ENCODE measurements around the gene SFMBT2.
"Not testable (repeated sequence)": the region's sequence is repeated elsewhere in the genome, so short reads cannot be mapped to it uniquely, and the experiment has no call there.

Gene SFMBT2

GRCh38 chr10:7184116-7184515 is 226.7 kb downstream of the SFMBT2 start:
- DNase-seq (ENCODE audit: low spot score), result not testable (repeated sequence)

DNA sequence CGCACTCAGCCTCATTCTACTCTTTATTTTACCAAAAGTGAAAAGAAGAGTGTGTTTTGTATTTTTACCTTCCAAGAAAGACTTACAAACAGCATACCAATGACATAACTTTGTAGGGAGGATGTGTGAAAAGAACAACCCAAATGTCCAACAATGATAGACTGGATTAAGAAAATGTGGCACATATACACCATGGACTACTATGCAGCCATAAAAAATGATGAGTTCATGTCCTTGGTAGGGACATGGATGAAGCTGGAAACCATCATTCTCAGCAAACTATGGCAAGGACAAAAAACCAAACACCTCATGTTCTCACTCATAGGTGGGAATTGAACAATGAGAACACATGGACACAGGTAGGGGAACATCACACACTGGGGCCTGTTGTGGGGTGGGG is 228.5 kb downstream of the SFMBT2 start:
- DNase-seq (ENCODE audit: low spot score), result not testable (repeated sequence)

- no peak for DNase-seq (ENCODE audit: low spot score)
These were observed 229.4 kb downstream of the SFMBT2 start for GRCh38 chr10:7181420-7181819.

GRCh38 chr10:7179536-7179935 is 231.3 kb downstream of the SFMBT2 start:
- no peak for DNase-seq (ENCODE audit: low spot score)

- no peak for DNase-seq (ENCODE audit: low spot score)
These were observed 236.9 kb downstream of the SFMBT2 start for GRCh38 chr10:7173948-7174347.

DNA sequence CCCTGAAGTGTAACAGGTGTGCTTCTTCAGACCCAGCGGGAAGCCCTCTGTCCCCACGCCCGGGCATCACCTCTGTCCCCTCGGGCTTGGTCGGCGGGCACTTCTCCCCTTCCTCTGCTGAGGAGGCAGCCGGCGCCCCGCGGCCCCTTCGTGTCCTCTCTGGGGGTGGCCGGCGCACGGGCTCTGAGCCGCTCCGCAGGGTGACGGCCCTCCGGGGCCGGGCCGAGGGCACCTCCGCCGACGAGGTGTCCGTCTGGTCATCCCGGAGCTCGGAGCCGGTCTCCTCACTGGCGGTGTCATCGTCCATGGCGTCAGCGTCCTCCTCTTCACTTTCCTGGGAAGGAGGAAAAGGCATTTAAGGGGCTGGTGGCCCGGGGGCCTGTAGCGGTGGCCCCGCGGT is 239.0 kb downstream of the SFMBT2 start:
- DNase-seq (ENCODE audit: low spot score), result no peak

GRCh38 chr10:7170626-7171322 is 240.1 kb downstream of the SFMBT2 start:
- DNase-seq (ENCODE audit: low spot score), result no peak

DNA sequence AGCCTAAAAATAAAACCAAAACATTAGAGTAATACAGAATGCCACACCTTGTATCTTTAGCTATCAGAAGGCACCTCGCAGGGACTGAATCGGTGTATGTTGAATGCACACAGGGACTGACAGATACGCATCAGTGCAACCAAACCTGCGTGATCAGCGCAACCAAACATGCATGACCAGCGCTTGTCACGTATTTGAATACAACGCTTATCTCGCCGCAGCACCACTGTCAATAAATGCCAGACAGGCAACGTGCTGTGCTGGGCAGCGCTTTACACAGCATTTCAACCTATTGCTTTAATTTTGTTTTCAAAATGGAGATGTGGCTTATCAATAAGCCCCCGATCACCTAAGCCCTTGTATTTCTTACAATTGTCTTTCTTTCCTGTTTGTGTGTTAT is 242.4 kb downstream of the SFMBT2 start:
- DNase-seq (ENCODE audit: low spot score), result no peak

GRCh38 chr10:7165500-7166177 is 245.2 kb downstream of the SFMBT2 start:
- DNase-seq (ENCODE audit: low spot score), result no peak

GRCh38 chr10:7164955-7165354 is 245.9 kb downstream of the SFMBT2 start:
- DNase-seq (ENCODE audit: low spot score), result no peak

DNA sequence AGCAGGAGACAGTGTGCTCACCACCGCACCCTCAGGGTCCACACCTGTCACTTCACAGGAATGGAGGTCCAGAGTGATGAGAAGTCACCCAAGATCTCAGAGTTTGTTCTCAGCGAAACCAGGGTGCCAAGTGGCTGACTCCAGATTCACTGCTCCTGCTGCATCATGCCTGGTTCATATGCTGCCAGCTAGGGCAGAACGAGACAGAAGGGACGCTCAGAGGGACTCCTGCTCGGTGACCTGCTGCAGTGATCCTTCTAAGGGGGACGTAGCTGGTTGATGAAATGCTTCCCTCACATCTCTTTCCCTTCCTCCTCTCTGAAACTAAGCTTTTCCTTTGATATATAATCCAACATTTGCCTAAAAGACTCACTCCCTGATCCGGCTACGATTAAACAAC is 248.5 kb downstream of the SFMBT2 start:
- DNase-seq (ENCODE audit: low spot score), result no peak

DNA sequence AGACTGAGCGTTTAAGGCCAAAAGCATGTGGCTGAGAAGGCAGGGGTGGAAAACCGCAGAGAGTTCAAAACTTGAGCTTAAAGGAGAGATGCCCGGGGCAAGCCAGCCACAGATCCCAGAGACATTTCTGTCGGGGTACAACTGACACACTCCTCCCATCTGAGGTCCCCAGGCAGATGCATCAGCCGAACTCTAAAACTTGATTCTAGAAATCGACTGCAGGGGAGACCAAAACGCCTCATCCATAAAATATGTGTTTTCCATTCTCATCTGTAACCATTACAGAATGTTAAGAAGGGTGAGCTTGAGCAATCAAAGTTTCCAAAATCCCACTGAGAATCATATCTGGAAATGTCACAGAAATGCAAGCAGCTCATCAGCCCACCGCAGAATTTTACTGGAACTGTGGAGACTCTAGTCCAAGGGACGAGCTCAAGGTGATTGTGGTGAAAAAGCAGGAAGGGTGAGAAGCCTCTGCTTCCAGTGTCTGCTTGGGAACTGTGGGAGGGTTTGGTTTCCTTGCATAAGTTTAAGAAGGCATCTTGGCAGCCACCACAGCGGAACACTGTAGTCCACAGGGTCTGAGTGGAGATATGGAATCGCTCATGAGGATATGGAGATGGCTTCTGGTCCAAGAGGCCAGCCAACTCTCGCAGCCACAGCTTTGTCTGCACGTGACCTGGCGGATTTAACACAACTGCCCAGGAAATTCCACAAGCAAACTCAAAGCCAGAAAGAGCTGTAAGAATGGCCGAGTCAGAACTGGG is 249.2 kb downstream of the SFMBT2 start:
- DNase-seq (ENCODE audit: low spot score), result no peak

GRCh38 chr10:7159928-7160327 is 250.9 kb downstream of the SFMBT2 start:
- no peak for DNase-seq (ENCODE audit: low spot score)

DNA sequence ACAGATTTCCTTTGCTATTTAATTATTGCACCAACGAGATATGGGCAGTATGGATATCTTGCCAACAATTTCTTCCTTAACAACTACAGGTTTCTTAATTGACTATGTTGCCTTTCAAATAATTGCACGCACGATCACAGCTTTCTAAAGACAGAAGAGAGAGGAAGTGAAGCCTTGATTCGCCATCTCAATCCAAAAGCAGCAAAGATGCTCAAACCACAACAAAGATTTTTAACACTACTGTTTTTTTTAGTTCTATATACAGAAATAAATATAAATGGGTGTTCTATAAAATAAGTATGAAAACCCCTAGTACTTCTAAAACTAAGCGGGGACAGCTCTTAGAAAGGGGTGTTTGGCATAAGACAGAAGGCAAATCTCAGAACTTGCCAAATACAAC is 251.3 kb downstream of the SFMBT2 start:
- no peak for DNase-seq (ENCODE audit: low spot score)

- no peak for DNase-seq (ENCODE audit: low spot score)
These were observed 253.7 kb downstream of the SFMBT2 start for GRCh38 chr10:7157091-7157490.

DNA sequence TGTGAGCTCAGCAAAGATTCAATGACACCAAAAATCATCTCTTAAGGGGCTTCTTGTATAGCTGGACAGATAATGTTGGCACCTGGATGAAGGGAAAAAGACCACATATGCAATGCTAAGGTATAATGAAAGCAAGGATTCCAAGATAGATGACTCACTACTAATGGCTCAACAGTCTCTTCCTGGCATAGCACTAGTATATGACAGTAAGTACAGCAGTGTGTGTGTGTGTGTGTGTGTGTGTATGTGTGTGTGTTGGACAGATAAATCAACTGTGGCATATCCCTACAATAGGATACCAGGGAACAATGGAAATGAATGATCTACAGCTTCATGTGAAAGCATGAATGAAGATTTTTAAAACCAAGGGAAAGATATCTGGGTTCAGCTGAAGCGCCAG is 257.1 kb downstream of the SFMBT2 start:
- no peak for DNase-seq (ENCODE audit: low spot score)

DNA sequence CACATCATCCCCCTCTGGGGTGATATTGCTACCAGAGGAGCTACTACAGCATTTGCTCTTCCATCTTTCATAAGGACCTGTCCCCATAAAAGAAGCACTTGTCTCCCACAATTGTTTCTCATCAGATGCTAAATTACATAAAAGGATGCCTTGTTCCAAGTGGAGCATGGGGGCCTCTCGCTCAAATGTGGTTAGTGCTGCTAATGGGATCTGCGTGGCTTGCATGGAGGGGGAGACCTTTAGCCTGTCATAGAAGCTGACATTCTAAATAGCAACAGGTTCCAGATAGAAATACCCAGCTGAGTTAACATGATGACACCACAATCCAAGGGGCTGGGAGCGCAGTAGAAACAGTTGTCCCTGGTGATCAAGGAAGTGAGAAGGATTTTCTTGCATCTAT is 257.9 kb downstream of the SFMBT2 start:
- no peak for DNase-seq (ENCODE audit: low spot score)

DNA sequence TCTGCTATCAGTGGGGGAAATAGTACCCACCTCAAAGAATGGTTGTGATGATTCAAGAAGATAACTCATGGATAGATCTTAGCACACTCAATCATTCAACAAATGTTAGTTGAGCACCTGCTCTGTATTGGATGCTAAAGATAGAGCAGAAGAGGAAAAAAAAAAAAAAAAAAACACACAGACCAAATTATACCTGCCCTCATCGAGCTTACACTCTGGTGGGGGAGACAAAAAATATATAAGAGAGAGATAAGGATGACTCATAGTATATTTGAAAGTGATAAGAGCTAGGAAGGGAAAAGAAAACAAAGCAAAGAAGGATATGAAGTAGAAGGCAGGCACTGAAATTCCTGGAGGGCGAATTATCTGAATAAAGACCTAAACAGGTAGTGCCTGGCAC is 258.5 kb downstream of the SFMBT2 start:
- DNase-seq (ENCODE audit: low spot score), result no peak

GRCh38 chr10:7151538-7151937 is 259.3 kb downstream of the SFMBT2 start:
- no peak for DNase-seq (ENCODE audit: low spot score)

DNA sequence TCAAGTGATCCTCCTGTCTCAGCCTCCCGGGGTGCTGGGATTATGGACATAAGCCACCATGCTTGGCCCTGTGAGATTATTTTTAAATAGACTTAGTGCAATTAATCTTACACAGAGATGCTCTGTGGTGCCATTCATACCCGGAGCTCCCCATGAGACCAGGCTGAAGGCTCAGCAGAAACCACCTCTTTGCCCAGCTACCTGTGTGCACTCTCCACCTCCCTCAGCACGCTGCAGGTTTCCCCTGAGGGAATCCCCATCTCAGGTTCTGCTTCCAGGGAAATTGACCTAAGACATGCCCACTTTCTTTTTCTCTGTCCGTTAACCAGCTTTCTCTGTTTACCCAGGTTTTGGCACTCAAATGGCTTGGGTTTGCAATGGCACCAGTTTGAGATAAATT is 260.5 kb downstream of the SFMBT2 start:
- DNase-seq (ENCODE audit: low spot score), result no peak

DNA sequence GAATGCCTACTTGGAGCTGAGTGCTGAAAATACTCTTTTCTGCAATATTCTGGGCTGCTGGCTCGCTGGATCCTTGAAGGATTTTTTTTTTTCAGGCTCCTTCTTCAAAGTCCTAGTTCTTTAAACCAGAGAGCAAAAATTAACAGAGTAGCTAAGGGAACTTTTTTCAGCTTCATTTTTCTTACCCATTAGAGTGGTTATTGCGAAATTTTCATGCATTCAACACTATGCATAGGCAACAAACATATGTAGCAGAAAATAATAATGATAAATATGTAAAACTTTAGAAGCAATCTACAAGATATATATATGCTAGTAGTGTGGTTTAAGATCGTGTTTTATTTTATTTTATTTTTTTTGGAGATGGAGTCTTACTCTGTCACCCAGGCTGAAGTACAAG is 264.6 kb downstream of the SFMBT2 start:
- DNase-seq (ENCODE audit: low spot score), result no peak

DNA sequence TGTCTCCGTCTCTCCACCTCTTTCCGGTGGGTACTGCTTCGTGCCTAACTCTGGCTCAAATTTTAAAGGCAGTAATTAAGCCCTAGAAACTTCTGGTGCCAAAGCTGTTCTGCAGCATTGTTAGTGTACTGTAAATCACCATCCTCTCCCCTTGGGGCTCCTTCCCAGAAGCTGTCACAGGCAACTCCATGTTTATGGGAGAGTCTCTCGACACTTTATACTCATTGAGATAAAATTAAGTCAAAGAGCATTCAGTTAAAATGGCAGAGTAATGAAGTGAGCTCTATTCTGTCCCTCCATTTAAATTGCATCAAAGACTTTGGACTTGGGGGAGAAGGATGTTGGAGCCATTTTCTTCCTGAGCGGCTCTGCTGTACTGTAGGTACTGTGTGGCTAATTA is 274.8 kb downstream of the SFMBT2 start:
- DNase-seq (ENCODE audit: low spot score), result no peak

DNA sequence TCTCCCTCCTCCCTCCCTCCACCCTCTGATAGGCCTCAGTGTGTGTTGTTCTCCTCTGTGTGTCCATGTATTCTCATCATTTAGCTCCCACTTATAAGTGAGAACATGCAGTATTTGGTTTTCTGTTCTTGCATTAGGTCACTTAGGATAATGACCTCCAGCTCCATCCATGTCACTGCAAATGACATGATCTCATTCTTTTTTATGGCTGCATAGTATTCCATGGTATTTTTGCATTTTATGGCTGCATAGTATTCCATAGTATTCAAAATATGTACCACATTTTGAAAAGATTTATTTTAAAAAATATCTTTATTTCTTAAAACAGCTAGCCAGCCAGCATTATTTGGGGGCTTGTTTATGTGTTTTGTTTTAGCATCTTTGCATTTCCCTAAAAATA is 275.6 kb downstream of the SFMBT2 start:
- no peak for DNase-seq (ENCODE audit: low spot score)

All from putamen (tissue), 1 donor.